PFSK-1 (cell line): ENCODE measurements around the gene MRPS18A.

Source experiments
- FOXP2 ChIP-seq: optimal IDR thresholded peaks from 2 replicates; pipeline ENCODE3; 2011; ENCODE audit warnings: borderline replicate concordance, control low read depth, inconsistent platforms; ENCODE audit not compliant: insufficient read depth; ENCODE audit errors: extremely low read length, extremely low read depth
- POLR2AphosphoS5 ChIP-seq: IDR thresholded peaks from 2 replicates; pipeline ENCODE4 v1.6.1; 2012; ENCODE audit warnings: low read depth, mild to moderate bottlenecking, control low read depth, low read length, moderate library complexity
- SIN3A ChIP-seq: IDR thresholded peaks from 2 replicates; pipeline ENCODE4 v1.6.1; 2012; ENCODE audit warnings: mild to moderate bottlenecking, low read length, moderate library complexity, borderline replicate concordance; ENCODE audit not compliant: insufficient read depth
- TAF1 ChIP-seq: IDR thresholded peaks from 2 replicates; pipeline ENCODE4 v1.6.1; 2012; ENCODE audit warnings: low read length, control low read depth, borderline replicate concordance; ENCODE audit not compliant: insufficient read depth
- TF ChIP-seq, protein P1 (sequence below), 2 experiments: IDR thresholded peaks; 2 replicates each; pipeline versions ENCODE4 v1.6.1 to v1.8.0; 2011 to 2012; ENCODE audit warnings: low read depth in 2 of 2, low read length in 2 of 2, control low read depth in 1 of 2, inconsistent platforms in 1 of 2, mild to moderate bottlenecking in 1 of 2, moderate library complexity in 1 of 2; ENCODE audit not compliant: insufficient read depth in 1 of 2

MRPS18A gene

DNA sequence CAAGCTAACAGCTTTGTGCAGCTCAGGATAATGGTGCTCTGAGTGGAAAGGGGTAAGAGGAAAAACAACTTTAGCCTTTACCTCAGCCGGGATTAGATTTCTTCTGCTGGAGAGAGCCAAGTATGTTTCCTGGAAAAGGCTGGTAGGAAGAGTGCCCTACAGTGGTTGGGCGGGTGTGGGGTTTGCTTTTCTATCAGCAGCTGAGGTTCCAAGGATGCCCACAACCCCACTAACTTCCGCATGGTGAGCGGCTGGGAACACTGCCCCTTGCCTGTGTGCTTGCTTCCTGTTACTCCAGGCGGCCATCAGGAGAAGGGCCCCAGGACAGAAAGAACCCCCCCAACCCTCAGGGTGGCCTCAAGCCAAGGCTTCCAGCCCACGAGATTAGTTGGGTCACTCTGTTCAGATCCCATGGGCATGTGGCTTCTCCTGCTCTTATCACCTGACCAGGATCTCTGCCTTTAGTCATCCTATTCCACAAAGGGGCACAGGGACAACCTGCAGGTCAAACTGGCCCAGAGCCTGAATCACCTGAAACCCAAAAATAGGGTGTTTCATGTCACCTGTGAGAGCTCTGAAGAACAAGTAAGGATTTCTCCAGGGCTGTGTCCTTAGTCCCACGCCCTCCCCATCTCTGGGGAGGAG, 10.5 kb downstream of the MRPS18A start:
- TF ChIP-seq, protein P1, sequence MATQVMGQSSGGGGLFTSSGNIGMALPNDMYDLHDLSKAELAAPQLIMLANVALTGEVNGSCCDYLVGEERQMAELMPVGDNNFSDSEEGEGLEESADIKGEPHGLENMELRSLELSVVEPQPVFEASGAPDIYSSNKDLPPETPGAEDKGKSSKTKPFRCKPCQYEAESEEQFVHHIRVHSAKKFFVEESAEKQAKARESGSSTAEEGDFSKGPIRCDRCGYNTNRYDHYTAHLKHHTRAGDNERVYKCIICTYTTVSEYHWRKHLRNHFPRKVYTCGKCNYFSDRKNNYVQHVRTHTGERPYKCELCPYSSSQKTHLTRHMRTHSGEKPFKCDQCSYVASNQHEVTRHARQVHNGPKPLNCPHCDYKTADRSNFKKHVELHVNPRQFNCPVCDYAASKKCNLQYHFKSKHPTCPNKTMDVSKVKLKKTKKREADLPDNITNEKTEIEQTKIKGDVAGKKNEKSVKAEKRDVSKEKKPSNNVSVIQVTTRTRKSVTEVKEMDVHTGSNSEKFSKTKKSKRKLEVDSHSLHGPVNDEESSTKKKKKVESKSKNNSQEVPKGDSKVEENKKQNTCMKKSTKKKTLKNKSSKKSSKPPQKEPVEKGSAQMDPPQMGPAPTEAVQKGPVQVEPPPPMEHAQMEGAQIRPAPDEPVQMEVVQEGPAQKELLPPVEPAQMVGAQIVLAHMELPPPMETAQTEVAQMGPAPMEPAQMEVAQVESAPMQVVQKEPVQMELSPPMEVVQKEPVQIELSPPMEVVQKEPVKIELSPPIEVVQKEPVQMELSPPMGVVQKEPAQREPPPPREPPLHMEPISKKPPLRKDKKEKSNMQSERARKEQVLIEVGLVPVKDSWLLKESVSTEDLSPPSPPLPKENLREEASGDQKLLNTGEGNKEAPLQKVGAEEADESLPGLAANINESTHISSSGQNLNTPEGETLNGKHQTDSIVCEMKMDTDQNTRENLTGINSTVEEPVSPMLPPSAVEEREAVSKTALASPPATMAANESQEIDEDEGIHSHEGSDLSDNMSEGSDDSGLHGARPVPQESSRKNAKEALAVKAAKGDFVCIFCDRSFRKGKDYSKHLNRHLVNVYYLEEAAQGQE (IDR thresholded peaks at IDR 0.05; ENCODE audit: insufficient read depth in 1 of 2, low read depth in 2 of 2, low read length in 2 of 2) = no peak
- TF ChIP-seq FOXP2 (no peak), TAF1 (no peak), SIN3A (no peak), POLR2AphosphoS5 (no peak)

DNA sequence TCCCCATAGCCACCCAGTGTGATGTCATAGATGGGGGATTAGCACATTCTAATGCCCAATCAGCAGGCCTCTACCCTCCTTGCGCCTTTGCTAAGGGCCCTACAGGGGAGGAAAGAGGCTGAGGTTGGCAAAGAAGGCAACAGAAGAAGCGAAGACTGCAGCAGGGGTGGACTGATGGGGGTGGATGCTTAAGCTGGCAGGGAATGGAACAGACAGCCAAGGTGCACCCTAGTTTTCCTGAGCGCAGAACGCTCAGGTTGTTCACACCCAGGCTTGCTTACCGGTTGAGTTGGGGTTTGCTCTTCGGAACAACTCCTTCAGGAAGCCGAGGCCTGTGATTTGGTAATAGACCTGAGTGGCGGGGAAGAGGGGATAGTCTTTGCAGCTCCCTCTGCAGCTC, 12.7 kb downstream of the MRPS18A start:
- no peak for TF ChIP-seq FOXP2
- no peak for TF ChIP-seq SIN3A
- TF ChIP-seq, protein P1 (IDR thresholded peaks at IDR 0.05; ENCODE audit: insufficient read depth in 1 of 2, low read depth in 2 of 2, low read length in 2 of 2) = no peak
- TF ChIP-seq POLR2AphosphoS5 = no peak
- TF ChIP-seq TAF1 = no peak

DNA sequence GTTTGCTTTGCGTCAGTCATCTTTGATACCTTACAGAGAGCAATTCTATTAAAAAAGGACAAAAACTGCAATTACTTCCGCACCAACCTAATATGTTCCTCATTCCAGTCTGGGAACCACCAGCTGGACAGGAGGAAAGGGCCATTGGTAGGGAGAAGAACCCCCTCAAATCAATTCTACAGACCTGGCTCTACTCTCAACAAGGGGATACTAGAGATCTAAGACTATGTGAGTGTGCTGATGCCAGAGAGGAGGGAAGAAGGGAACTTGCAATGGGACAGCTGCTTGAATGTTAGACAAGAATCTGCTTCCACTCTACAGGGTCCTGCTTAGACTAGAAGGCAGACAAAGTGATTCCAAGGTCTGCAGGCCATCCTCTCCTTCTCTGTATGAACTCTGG, 13.3 kb downstream of the MRPS18A start:
- TF ChIP-seq TAF1 (no peak), SIN3A (no peak), FOXP2 (no peak), POLR2AphosphoS5 (no peak)
- TF ChIP-seq, protein P1 (IDR thresholded peaks at IDR 0.05; ENCODE audit: insufficient read depth in 1 of 2, low read depth in 2 of 2, low read length in 2 of 2) = no peak

DNA sequence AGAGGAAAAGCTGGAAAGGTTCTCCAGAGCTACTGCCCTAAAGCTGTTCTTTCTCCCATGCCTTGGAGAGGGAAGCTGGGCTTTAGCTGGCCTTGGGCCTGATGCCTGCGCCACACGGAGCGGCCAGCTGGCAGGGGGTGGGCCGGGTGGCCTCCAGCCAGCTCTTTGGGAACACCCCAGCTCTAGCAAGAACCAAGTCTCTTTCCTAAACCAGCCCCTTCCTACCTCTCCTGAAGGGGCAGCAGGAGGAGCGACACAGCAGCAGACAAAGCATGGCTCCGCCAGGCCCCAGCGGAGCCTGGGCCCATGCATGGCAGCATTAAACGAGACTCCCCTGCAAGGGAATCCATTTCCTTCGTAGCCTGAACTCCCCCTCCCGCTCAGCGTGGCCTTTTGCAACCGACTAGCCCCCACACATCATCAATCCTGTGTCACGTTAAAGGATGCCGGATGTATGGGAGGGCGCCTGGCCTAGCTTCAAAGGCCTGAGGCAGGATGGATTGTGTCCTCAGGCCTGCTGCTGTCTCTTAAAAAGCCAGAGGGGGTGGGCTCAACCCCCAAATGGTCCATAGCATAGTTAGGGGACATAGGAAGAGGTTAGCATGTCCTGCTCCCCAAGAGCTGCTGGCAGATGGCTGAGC, 14.0 kb downstream of the MRPS18A start:
- TF ChIP-seq, protein P1 (IDR thresholded peaks at IDR 0.05; ENCODE audit: insufficient read depth in 1 of 2, low read depth in 2 of 2, low read length in 2 of 2) = no peak
- no peak for TF ChIP-seq TAF1
- TF ChIP-seq SIN3A = no peak
- TF ChIP-seq FOXP2 = no peak
- no peak for TF ChIP-seq POLR2AphosphoS5
